OCI-LY1 (cell line): ENCODE measurements around the gene DNAJC3.
"Not testable (repeated sequence)": the region's sequence is repeated elsewhere in the genome, so short reads cannot be mapped to it uniquely, and the experiment has no call there.

Experiments
- H2AFZ ChIP-seq: fragments of 200-600 bp; sonication (generic), shearing (Covaris generic); 2 replicates; pipeline ENCODE4 v1.6.0; 2014; ENCODE audit warnings: antibody characterized with exemption, mild to moderate bottlenecking, low read length
- H3F3A ChIP-seq: fragments of 200-600 bp; sonication (generic), shearing (Covaris generic); 2 replicates; pipeline ENCODE4 v1.6.0; 2014; ENCODE audit warnings: mild to moderate bottlenecking, antibody characterized with exemption, low read length, moderate library complexity; ENCODE audit not compliant: insufficient read depth
- H3K27ac ChIP-seq: fragments of 200-600 bp; sonication (generic); 2 replicates; pipeline ENCODE4 v1.5.1; 2014; ENCODE audit warnings: low read length, mixed run types, mild to moderate bottlenecking, low read depth; ENCODE audit not compliant: poor library complexity, severe bottlenecking
- H3K27me3 ChIP-seq: fragments of 200-600 bp; sonication (generic); 2 replicates; pipeline ENCODE4 v1.6.0; 2014; ENCODE audit warnings: antibody characterized with exemption, mild to moderate bottlenecking, low read length, moderate library complexity; ENCODE audit not compliant: insufficient read depth
- H3K36me3 ChIP-seq: fragments of 200-600 bp; sonication (generic); 2 replicates; pipeline ENCODE4 v1.6.1; 2014; ENCODE audit warnings: mild to moderate bottlenecking, antibody characterized with exemption, low read length, moderate library complexity, mixed read lengths; ENCODE audit not compliant: insufficient read depth
- H3K4me1 ChIP-seq: fragments of 200-600 bp; sonication (generic); 2 replicates; pipeline ENCODE4 v1.5.1; 2014; ENCODE audit warnings: mild to moderate bottlenecking, low read length, moderate library complexity; ENCODE audit not compliant: insufficient read depth, severe bottlenecking
- H3K4me2 ChIP-seq: fragments of 200-600 bp; sonication (generic), shearing (Covaris generic); 2 replicates; pipeline ENCODE4 v1.6.1; 2014; ENCODE audit warnings: low read length
- H3K4me3 ChIP-seq: fragments of 200-600 bp; sonication (generic); 2 replicates; pipeline ENCODE4 v1.5.1; 2014; ENCODE audit warnings: low read length, low read depth, mild to moderate bottlenecking, mixed read lengths; ENCODE audit not compliant: poor library complexity, severe bottlenecking
- H3K79me2 ChIP-seq: fragments of 200-600 bp; shearing (Covaris generic); 2 replicates; pipeline ENCODE4 v1.6.1; 2016; ENCODE audit warnings: mixed run types, low read length, mixed read lengths; ENCODE audit not compliant: insufficient read depth
- H3K9ac ChIP-seq: fragments of 200-600 bp; sonication (generic), shearing (Covaris generic); 2 replicates; pipeline ENCODE4 v1.6.1; 2014; ENCODE audit warnings: mild to moderate bottlenecking, low read length, mixed read lengths
- H3K9me2 ChIP-seq: fragments of 200-600 bp; sonication (generic), shearing (Covaris generic); 2 replicates; pipeline ENCODE4 v1.6.1; 2014; ENCODE audit warnings: low read depth, mild to moderate bottlenecking, low read length, mixed read lengths
- H3K9me3 ChIP-seq: fragments of 200-600 bp; shearing (Covaris generic); 2 replicates; pipeline ENCODE4 v1.6.1; 2014; ENCODE audit warnings: low read length, mixed read lengths
- H4K20me1 ChIP-seq: fragments of 200-600 bp; sonication (generic), shearing (Covaris generic); 2 replicates; pipeline ENCODE4 v1.6.0; 2016; ENCODE audit warnings: mild to moderate bottlenecking, low read length; ENCODE audit not compliant: insufficient read depth
- CTCF ChIP-seq: fragments of 200-600 bp; sonication (generic), shearing (Covaris generic); IDR thresholded peaks from 2 replicates; pipeline ENCODE4 v1.5.1; 2017; ENCODE audit warnings: mild to moderate bottlenecking, antibody characterized with exemption, low read length, moderate library complexity, mixed read lengths
- EZH2 ChIP-seq: fragments of 200-600 bp; sonication (generic), shearing (Covaris generic); IDR thresholded peaks from 2 replicates; pipeline ENCODE4 v1.8.0; 2017; ENCODE audit warnings: borderline replicate concordance, mixed run types, mild to moderate bottlenecking, antibody characterized with exemption, low read length, moderate library complexity, mixed read lengths

The DNAJC3 gene

DNA sequence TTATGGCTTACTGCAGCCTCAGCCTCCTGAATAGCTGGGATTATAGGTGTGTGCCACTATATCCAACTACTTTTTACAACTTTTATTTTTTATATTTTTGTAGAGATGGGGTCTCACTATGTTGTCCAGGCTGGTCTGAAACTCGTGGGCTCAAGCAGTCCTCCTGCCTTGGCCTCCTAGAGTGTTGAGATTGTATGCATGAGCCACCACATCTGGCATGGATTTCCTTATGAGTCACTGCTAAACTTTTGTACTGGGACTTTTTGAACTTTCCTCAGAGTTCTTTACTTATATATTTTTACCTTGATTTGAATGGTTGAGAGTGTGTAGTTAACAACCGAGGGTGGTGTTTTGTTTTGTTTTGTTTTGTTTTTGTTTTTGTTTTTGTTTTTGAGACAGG, 33.4 kb downstream of the DNAJC3 start:
- no peak for TF ChIP-seq EZH2
- TF ChIP-seq CTCF: no peak

GRCh38 chr13:95712846-95713245, 35.9 kb downstream of the DNAJC3 start:
- not testable (repeated sequence) for H2AFZ ChIP-seq, H3K4me3 ChIP-seq, H3K27ac ChIP-seq, H3K9ac ChIP-seq, H3K4me2 ChIP-seq, H3K4me1 ChIP-seq, H3K27me3 ChIP-seq, H3F3A ChIP-seq, H3K9me2 ChIP-seq, H3K9me3 ChIP-seq, H4K20me1 ChIP-seq
- H3K79me2 ChIP-seq: peaks cover 10% of the 10 kb centered on the region
- H3K36me3 ChIP-seq: peaks cover 52% of the 10 kb centered on the region

More for the DNA sequence above, 33.4 kb downstream of the DNAJC3 start:
- peaks cover 27% of the 10 kb centered on the region for H3K4me1 ChIP-seq
- H3K79me2 ChIP-seq: peaks cover 26% of the 10 kb centered on the region
- no peaks in the 10 kb centered on the region for H3K27me3 ChIP-seq
- no peak overlapping the region for H3K9ac ChIP-seq
- H3F3A ChIP-seq: no peaks in the 10 kb centered on the region
- H3K4me3 ChIP-seq: no peak overlapping the region
- H3K27ac ChIP-seq: no peak overlapping the region
- no peaks in the 10 kb centered on the region for H3K9me2 ChIP-seq
- peaks cover 3% of the 10 kb centered on the region; the same call in 1 of the 2 replicates for H3K9me3 ChIP-seq
- no peaks in the 10 kb centered on the region for H4K20me1 ChIP-seq
- no peak overlapping the region for H2AFZ ChIP-seq
- no peak overlapping the region for H3K4me2 ChIP-seq
- H3K36me3 ChIP-seq: peaks cover 46% of the 10 kb centered on the region

DNA sequence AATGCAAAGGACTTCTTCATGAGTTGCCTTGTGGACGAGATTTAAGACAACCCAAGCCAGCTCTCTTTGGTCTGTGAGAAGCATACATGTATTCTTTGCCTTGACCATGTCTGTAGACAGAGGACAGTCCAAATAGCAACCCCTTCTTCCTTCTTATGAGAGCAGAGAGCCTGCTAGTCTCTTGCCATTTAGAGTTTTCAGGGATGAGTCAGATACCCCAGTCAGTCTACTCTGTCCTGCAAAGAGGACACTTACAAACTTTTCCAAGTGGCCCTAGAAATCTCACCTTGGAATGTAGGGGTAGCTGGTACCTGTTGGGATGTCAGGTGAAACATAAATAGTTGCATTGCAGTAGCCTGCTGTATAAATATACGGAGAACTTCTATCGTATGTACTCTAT, 36.7 kb downstream of the DNAJC3 start:
- Histone ChIP-seq H3F3A (no peaks in the 10 kb centered on the region), H3K27me3 (no peaks in the 10 kb centered on the region), H3K36me3 (peaks cover 54% of the 10 kb centered on the region), H3K9me3 (peaks cover 3% of the 10 kb centered on the region; the same call in 1 of the 2 replicates), H3K4me1 (peaks cover 1% of the 10 kb centered on the region), H3K9ac (no peak overlapping the region), H3K79me2 (peaks cover 5% of the 10 kb centered on the region), H3K9me2 (no peaks in the 10 kb centered on the region), H3K4me2 (no peak overlapping the region), H3K4me3 (no peak overlapping the region), H4K20me1 (no peaks in the 10 kb centered on the region), H3K27ac (no peak overlapping the region), H2AFZ (no peak overlapping the region)
- TF ChIP-seq EZH2 (no peak), CTCF (no peak)

GRCh38 chr13:95714142-95714832, 37.3 kb downstream of the DNAJC3 start:
- Histone ChIP-seq H2AFZ (no peak overlapping the region), H3K4me1 (no peaks in the 10 kb centered on the region), H3K9me3 (peaks cover 3% of the 10 kb centered on the region; the same call in 1 of the 2 replicates), H3K4me2 (no peak overlapping the region), H3K27ac (no peak overlapping the region), H3K9ac (no peak overlapping the region), H3K79me2 (no peaks in the 10 kb centered on the region), H3K4me3 (no peak overlapping the region), H4K20me1 (no peaks in the 10 kb centered on the region), H3K36me3 (peaks cover 60% of the 10 kb centered on the region), H3K9me2 (no peaks in the 10 kb centered on the region), H3K27me3 (no peaks in the 10 kb centered on the region), H3F3A (no peaks in the 10 kb centered on the region)
- TF ChIP-seq EZH2 (no peak), CTCF (no peak)
